GM21529 (cell line): ENCODE measurements around the gene GREB1.
"Not testable (repeated sequence)": the region's sequence is repeated elsewhere in the genome, so short reads cannot be mapped to it uniquely, and the experiment has no call there.

Experiments
- ATAC-seq: cut with Tn5 transposase; IDR thresholded peaks from one replicate; pipeline ENCODE4 v1.9.1; 2021; ENCODE audit not compliant: unreplicated experiment

GREB1 gene

DNA sequence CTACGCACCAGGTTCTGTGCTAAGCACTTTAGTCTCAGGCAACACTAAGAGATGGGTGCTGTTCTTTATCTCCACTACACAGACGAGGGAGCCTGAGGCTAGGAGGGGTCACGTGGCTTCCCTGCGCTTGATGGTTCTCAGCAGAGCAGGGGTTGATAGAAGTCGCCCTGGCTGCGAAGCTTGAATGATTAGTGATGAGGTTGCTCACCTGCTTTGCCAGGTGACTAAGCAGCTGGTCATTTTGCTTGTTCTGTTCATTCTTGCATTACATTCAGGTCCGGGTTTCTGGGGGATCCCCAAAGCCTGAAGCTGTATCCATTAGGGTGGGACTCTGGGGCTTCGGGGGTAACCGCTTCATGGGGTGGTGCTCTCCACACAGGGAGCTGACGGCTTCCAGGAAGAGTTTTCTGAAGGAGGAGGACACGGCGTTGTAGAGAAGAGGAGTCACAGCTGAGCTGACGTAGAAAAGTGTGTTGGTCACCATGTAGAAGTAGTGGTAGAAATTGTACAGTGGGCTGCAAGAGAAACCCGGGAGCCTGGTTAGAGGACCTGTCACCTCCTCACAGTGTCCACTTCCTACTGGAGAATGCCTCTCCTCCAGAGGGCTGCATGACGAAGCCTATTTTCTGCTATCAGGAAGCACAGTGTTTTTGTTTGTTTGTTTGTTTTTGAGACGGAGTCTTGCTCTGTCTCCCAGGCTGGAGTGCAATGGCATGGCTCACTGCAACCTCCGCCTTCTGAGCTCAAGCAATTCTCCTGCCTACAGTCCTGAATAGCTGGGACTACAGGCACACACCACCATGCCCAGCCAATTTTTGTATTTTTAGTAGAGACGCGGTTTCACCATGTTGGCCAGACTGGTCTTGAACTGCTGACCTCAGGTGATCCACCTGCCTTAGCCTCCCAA lies 124.6 kb downstream of the GREB1 start:
- no peak for ATAC-seq

DNA sequence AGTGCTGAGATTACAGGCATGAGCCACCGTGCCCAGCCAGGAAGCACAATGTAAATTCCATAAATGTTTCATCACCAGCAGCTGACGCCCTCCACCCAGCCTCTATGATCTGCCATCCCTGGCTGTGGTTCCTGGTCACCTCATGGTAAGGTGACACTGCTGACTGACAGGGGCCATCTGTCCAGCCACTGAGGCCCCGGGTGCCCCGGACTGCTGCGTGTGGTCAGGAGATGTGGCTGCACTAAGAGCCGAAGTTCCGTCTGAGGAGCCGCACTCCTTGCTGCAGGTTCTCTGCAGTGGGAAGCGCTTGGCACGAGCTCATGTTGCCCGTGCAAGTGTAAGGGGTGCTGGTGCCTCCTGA lies 125.2 kb downstream of the GREB1 start:
- no peak for ATAC-seq

DNA sequence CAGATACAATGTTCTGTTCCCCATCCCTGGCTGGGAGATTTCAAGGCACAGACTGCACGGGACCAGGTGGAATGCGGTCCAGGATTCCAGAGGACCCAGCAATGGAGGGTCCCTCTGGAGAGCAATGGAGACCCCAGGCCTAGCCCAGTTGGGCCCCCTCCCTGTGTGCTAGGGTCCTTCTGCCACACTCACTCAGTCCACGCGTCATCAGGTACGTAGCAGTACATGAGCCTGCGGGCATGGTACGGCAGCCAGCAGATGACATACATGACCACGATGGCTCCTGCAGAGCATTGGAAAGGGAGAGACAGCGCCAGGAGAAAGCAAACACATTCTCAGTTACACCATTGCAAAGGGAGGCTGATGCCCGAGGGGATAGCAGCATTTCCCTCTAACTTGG lies 126.0 kb downstream of the GREB1 start:
- no peak for ATAC-seq

DNA sequence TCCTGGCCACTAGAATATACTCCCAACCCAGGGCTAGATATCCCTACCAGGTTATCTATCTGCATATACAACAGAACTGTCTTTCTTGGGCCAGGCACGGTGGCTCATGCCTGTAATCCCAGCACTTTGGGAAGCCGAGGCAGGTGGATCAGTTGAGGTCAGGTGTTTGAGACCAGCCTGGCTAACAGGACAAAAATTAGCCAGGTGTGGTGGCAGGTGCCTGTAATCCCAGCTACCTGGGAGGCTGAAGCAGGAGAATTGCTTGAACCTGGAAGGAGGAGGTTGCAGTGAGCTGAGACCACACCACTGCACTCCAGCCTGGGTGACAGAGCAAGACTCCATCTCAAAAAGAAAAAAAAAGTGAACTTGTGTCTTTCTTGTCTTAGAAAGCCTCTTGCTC lies 126.6 kb downstream of the GREB1 start:
- ATAC-seq, result not testable (repeated sequence)

DNA sequence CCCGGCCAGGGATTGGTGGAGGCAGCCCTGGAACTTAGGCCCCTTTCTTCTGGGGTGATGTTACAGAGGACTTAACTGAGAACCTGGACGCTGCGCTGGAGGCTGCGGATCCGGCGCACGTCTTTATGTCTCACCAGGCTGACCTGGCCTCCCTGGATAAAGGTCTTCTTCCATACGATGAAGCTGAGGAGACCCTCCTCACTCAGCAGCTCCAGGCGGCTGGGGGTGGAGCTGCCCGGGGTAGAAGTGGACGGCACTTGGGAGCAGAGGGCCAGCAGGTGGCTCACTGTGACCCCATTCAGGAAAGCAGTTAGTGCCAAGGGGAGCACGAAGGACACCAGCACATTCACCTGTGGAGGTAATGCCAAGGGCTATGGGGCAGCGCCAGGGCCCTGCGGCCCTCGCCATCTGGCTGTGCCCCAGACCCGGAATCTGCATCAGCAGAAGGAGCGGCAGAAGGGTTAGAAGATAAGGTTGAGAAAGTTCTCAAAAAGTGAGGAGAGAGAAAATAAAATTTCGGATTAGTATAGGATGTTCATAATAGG lies 128.1 kb downstream of the GREB1 start:
- ATAC-seq, result no peak

DNA sequence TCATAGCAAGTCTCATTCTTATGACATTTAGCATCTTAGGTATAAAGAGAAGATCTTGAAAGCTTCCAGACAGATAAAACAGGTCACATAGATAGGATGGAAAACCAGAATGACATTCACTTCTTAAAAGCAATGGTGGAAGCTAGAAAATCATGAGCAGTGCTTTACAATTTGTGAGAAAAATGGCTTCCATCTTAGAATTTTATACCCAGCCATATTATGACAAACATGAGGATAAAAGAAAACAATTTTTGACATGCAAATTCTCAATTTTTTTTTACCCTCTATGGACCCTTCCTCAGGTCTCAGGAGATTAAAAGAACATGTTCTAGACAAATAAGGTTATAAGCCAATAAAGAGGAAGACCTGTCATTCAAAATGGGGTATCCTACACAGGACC lies 129.0 kb downstream of the GREB1 start:
- no peak for ATAC-seq

DNA sequence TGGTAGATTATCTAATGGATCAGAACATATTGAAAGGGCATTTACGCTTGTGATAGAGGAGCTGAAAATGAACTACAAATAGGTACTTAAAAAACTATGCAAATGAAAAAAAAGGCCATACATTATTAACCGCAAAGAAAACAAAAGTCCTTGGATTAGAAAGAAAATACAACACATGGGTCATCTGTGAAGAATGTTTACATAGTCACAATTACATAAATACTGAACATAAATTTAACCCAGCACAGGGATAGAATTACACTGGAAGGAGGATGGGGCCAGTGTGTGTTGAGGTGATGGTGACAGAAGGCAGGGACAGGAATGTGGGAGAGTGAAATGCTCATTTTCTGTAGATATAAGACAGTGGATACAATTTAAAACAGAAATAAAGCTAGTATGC lies 129.6 kb downstream of the GREB1 start:
- no peak for ATAC-seq

DNA sequence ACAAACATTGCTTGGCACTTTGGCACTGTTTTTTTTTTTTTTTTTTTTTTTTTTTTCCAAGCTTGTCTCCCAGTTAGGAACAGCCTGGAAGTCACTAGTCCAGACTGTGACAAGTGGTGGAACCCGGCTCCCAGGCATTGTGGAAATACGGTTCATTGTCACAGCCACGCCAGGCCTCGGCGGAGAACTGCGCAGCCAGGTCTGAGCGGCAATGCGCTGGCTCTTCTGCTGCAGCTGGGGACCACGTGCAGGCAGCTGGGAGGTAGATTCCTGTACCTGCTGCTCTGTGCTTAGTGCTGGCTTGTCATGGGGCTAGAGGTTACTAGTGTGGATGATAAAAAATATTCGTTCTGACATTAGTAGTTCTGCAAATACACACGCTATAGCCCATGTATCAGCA lies 131.2 kb downstream of the GREB1 start:
- ATAC-seq, result no peak

DNA sequence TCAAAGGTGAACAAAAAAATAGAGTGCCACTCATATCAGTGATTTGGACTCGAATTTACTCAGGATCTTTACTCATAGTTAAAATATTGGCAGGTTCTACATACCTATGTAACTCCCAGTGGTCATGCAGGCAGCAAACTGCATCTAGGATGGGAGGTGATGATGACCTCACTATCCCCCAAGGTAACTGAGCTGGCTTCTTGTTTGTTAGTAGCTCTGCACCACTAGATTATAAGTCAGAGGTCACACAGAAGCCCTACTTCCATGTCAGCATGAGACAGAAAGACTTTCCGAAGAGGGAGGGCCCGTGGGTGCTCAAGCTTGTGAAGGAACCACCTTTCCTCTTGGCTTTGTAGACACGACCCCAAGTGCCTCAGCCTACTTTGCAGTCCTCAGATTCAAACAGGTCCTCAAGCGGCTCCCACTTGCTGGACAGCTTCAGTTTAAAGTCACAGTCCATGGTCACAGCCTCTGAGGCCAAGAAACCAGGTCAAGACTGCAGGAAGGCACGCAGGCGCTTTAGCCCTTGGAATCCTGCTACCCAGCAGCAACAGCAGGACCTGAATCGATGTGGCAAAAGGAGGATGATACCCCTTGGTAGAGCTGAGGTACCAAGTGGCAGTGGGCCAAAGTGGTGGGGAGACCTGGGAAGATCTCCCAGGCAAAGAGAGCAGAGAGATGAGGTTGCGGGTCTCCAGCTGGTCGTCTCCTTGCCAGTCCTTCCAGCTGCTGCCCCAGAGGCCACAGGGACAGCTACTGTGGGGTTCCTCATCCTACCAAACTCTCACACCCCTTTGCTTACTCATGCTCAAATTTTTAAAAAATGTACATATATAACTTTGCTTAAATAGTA lies 131.9 kb downstream of the GREB1 start:
- ATAC-seq, result no peak

DNA sequence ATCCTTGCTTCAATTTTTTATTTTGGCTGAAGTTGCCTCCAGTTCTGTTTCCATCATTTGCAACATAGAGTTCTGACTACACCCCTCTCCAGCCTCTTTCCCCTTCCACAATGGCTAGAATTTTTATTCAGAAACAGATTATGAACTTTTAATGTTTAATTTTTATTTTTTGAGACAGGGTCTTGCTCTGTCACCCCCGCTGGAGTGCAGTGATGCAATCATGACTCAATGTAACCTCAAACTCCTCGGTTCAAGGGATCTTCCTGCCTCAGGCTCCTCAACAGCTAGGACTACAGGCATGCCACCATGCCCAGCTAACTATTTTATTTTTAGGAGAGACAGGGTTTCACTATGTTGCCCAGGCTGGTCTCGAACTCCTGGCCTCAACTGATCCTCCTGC lies 133.3 kb downstream of the GREB1 start:
- ATAC-seq, result no peak

DNA sequence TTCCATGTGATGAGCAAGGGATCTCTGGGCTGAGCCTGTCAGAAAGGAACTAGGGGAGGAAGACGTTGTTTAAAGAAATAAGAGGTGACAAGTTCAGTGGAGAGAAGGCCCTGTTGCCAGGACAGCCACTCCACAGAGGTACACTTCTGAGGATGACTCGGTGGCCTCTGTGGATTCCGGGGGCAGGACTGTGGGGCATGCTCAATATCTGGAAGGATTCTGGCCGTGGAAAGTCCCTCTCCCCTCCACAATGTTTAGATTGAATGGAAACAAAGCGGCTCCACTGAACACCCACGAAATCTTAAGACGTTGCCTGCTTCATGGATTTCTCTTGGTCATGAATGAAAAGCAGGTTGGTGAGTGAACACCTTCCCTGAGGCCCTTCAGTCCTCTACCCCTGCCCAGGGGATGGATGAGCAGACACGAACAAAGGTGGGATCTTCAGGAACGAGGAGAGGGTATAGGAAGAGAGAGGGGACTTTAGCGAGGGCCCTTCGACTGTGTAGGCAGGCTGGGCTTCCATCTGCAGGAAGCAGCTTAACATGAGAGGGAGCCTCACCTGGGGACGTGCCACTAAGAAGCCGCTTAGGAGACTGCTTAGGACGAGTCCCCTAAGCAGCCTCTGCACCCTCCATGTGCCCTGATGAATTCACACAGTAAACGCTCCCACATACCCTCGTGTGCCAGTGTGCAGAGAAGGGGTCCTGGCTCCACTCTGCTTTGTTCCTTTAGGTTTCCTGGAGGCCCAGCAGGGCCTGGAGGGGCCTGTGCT lies 134.2 kb downstream of the GREB1 start:
- ATAC-seq, result no peak

DNA sequence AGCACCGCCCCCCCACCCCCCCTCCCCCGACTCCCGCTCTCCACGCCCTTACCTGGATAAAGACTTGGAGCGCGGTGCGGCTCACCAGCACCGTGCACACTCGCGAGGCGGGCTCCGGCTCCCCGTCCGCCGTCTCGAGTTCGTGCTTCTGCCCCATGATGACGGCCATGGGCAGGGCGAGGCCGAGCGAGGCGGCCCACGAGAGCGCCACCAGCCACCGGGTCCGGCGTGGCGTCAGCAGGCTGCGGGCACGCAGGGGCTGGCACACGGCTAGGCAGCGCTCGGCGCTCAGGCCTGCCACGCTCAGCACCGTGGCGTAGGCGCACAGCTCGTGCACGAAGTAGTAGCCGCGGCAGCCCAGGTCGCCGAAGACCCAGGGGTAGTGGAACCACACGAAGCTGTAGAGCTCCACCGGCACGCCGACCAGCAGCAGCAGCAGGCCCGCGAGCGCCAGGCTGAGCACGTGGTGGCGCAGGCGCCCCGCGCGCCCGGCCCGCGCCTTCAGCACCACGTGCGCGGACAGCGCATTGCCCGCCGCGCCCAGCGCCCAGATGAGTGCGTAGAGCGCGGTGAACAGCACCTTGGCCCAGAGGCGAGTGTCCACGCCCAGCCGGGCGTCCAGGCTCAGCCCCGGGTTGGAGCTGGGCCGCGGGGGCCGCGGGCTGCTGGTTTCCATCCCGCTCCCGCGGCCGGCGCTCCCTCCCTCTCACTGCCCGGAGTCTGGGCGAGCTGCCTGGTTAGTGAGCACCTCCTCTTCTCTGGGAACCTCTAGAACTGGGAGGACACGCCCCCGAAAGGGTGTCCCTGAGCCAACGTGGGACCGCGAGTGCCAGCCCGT lies 135.8 kb downstream of the GREB1 start, which contains the start of gene NTSR2:
Gene NTSR2 (minus strand): TSS at position 742 of the 838 bp plus-strand sequence. CDS start 66 bp downstream, at position 676.
- no peak for ATAC-seq

DNA sequence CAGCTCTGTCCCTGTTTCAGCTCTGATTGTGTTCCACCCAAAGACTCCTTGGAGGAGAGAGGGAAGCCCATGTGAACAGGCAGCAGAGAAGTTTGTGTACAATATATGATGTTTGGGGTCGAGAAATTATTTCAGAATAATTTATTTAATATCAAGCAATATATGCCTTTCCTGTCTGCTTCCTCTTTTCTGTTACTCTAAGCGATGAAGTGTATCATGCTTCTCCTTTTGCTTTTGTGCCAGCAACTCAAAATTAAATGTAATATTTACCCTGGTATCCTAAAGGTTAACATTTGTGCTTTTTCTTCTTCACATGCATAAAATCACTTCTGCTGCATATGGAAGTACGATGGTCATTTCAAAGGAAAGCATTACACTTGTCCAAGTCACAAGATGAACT lies 138.6 kb downstream of the GREB1 start:
- ATAC-seq, result no peak

DNA sequence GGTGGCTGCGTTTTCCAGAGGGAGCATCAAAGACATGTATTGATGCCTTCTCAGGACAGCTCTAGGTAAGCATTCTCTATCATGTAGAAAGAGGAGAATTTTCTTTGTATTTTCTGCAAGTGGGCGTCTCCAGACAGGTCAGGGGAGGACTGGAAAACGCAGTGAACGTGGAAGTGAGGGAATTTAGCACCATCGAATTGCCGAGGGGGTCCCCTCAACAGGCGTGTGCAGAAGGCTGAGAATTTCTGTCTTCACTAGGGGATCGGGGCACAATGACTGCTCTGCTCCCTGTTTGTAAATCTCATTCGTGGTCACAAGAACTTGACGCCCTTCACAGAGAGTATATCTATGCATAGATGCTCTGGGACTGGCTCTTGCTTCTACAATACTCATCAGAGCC lies 141.1 kb downstream of the GREB1 start:
- no peak for ATAC-seq

DNA sequence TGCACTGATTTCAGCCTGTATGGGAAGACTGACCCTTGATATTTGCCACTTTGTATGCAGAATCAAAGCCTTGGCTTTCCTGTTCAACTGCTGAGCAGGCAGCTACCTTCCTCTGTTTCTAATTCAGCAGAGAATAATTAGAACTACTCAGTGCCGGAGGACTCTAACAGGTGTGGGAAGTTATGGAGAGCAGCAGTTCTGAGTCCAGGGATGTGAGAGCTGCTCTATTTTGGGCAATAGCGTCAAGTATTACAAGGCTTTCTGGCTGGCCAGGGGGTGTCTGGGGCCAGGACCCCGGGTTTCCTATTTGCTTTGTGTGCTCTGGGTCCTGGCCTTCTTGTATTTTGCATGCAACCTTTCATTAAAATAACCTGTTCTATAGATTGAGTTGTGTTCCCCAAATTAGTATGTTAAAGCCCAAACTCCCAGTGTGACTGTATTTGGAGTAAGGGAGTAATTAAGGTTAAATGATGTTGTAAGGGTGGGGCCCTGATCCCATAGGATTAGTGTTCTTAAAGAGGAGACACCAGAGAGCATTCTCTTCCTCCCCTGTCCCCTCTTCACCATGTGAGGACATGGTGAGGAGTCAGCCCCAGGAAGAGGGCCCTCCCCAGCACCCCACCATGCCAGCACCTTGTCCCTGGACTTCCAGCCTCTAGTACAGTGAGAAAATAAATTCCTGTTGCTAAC lies 141.7 kb downstream of the GREB1 start:
- no peak for ATAC-seq

DNA sequence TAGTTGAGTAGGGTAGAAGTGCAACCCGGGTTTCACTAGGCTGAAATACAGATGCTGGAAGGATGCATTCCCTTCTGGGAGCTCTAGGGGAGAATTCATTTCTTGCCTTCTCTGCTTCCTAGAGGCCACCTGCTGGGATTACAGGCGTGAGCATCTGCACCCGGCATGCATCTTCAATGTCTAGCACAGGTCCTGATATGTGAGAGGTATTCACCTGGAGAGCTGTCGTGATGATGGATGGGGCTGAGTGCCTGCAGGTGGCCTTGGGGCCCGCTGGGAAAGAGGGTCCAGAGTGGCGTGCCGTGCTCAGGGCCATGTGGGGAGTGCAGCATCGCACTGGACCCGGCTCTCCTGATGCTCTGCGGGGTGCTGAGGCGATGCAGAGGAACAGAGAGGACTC lies 142.8 kb downstream of the GREB1 start:
- ATAC-seq, result no peak

DNA sequence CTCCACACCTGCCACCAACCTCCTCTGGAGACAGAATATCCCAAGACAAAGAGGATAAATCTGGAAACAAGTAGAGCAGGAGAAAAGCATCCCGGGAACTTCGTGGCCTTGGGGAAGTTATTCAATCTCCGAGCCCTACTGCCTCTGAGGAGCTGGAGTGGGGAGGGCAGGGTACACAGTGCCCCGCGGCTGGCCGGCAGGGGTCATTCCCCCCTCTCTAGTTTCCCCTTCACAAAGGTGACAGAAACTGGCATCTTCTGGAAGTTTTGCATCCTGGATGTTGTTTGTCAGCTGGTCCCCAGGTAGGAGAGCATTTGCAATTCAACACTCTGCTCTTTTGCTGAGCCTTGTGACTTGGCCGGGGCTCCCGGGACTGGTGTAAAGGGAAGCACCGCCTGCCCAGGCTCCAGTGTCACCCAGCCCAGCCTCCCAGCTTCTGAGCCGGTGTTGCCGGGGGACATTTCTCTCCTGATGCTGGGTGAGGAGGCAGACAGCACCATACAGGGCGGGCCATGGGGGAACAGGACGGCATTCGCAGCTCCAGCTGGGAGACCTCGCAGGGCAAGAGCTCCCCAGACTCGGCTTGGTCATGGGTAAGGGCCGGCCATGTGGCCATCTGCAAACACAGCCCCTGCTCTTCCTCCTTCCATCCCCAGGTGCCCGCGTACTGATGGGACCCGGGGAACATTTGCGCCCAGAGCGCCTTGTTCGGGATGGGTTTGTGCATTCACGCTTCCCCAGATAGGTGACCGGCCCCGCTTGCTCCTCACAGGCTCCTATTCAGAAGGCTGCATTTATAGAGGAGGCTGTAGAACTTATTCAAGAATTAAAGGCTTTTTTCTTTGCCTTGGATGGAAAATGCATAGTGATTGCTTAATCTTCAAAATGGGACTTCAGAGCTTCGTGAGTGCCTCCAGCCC lies 143.6 kb downstream of the GREB1 start:
- no peak for ATAC-seq

DNA sequence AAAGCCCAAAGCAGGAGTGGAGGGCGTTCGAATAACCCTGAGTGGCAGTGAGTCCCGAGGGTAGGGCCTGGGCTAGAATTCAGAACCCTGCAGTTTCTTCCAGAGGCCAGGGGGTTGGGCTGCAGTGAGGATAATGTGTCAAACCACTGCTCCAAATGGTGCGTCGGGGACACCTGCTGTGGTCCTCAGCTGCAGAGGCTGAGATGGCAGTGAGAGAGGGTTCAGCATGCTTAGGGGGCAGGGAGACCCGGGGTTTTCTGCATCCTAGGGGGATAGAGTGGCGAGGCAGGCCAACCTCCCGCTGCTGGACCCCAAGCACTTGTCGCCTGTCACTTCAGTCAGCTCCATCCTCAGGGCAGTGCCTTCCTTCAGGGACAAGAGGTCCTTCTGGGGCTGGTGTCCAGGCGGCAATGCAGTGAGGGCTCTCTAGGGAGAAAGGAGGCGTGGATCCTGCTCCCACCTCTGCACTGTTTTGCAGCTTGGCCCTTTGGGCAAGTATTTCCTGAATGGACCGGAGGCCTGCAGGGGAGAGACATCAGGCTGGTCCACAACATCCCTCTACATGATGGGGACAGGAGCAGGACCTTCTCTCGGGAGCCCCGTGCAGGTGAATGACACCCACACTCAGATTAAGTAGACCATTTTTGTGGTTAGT lies 144.6 kb downstream of the GREB1 start:
- ATAC-seq, result no peak
